HepG2 (cell line): Measurements from ENCODE around the gene AGPAT2. TPM values are rescaled to one million over a fixed set of nuclear protein-coding genes. Genes with fewer than 3 reads are reported as not detected.

Experiments
- CBX1 ChIP-seq: IDR thresholded peaks from one replicate; pipeline ENCODE4 v1.6.1; 2016; ENCODE audit warnings: antibody characterized with exemption, low read depth
- CTCF ChIP-seq: sonication (generic); formaldehyde crosslinking; IDR thresholded peaks from 2 replicates; pipeline ENCODE4 v1.5.0; 2020; ENCODE audit warnings: mild to moderate bottlenecking, missing genetic modification reagents, moderate library complexity
- FOXP4 ChIP-seq: sonication (generic); formaldehyde crosslinking; IDR thresholded peaks from 2 replicates; pipeline ENCODE4 v1.4.0; 2020; ENCODE audit warnings: missing genetic modification reagents
- HES4 ChIP-seq: sonication (generic); formaldehyde crosslinking; IDR thresholded peaks from 2 replicates; pipeline ENCODE4 v1.9.0; 2021; ENCODE audit warnings: mild to moderate bottlenecking, missing genetic modification reagents, borderline replicate concordance
- HMG20A ChIP-seq: IDR thresholded peaks from 2 replicates; pipeline ENCODE4 v1.6.1; 2016; ENCODE audit warnings: borderline replicate concordance
- KDM3A ChIP-seq: IDR thresholded peaks from 2 replicates; pipeline ENCODE4 v1.6.1; 2018; ENCODE audit warnings: low read depth, missing compliant biosample characterization
- MTA1 ChIP-seq: sonication (generic); formaldehyde crosslinking; IDR thresholded peaks from 2 replicates; pipeline ENCODE4 v1.4.0; 2020; ENCODE audit warnings: missing genetic modification reagents, mild to moderate bottlenecking, borderline replicate concordance
- NCOA1 ChIP-seq: sonication (generic); formaldehyde crosslinking; IDR thresholded peaks from 2 replicates; pipeline ENCODE4 v1.9.0; 2021; ENCODE audit warnings: missing genetic modification reagents
- NCOA2 ChIP-seq: sonication (generic); formaldehyde crosslinking; IDR thresholded peaks from 2 replicates; pipeline ENCODE4 v1.8.0; 2022; ENCODE audit warnings: inconsistent platforms
- NFKBIZ ChIP-seq: IDR thresholded peaks from 2 replicates; pipeline ENCODE4 v1.6.1; 2018; ENCODE audit warnings: missing genetic modification reagents, missing compliant biosample characterization
- NR2F1 ChIP-seq, 2 experiments: fragments of 450-650 bp in 1 of 2; formaldehyde crosslinking in 1 of 2; IDR thresholded peaks; 2 replicates each; pipeline versions ENCODE4 v1.5.0 to v1.6.1; 2016 to 2020; ENCODE audit warnings: mild to moderate bottlenecking in 1 of 2, missing compliant biosample characterization in 1 of 2, missing genetic modification reagents in 1 of 2, moderate library complexity in 1 of 2
- RXRB ChIP-seq: IDR thresholded peaks from 2 replicates; pipeline ENCODE4 v1.6.1; 2016; ENCODE audit warnings: borderline replicate concordance, missing genetic modification reagents, missing compliant biosample characterization
- SRSF9 ChIP-seq: fragments of 200-400 bp; formaldehyde crosslinking; IDR thresholded peaks from 2 replicates; pipeline ENCODE4 v1.6.1; 2018; ENCODE audit warnings: borderline replicate concordance, mild to moderate bottlenecking, low read depth, low read length; ENCODE audit not compliant: insufficient read depth, poor library complexity, severe bottlenecking
- TAF15 ChIP-seq: fragments of 200-400 bp; formaldehyde crosslinking; IDR thresholded peaks from one replicate; pipeline ENCODE4 v1.6.1; 2018; ENCODE audit warnings: mild to moderate bottlenecking, low read depth, low read length; ENCODE audit not compliant: poor library complexity, severe bottlenecking
- TOPORS ChIP-seq: sonication (generic); formaldehyde crosslinking; IDR thresholded peaks from 2 replicates; pipeline ENCODE4 v1.8.0; 2023; ENCODE audit warnings: mild to moderate bottlenecking, missing genetic modification reagents
- ZBTB3 ChIP-seq: sonication (generic); formaldehyde crosslinking; IDR thresholded peaks from 2 replicates; pipeline ENCODE4 v1.4.0; 2020; ENCODE audit warnings: low read depth, mild to moderate bottlenecking, moderate library complexity, missing genetic modification reagents, borderline replicate concordance
- ZMYM3 ChIP-seq: sonication (generic); formaldehyde crosslinking; IDR thresholded peaks from 2 replicates; pipeline ENCODE4 v1.5.1; 2020; ENCODE audit warnings: mild to moderate bottlenecking, missing genetic modification reagents
- ZNF235 ChIP-seq: sonication (generic); formaldehyde crosslinking; IDR thresholded peaks from 2 replicates; pipeline ENCODE4 v1.8.1; 2023; ENCODE audit warnings: mild to moderate bottlenecking, missing genetic modification reagents, borderline replicate concordance
- ZNF274 ChIP-seq: sonication (generic); formaldehyde crosslinking; IDR thresholded peaks from 2 replicates; pipeline ENCODE4 v1.5.1; 2020; ENCODE audit warnings: mild to moderate bottlenecking, missing genetic modification reagents
- ZNF691 ChIP-seq: sonication (generic); formaldehyde crosslinking; IDR thresholded peaks from 2 replicates; pipeline ENCODE4 v1.4.0; 2020; ENCODE audit warnings: missing genetic modification reagents, low read depth, mild to moderate bottlenecking, borderline replicate concordance
- ZNF703 ChIP-seq: sonication (generic); formaldehyde crosslinking; IDR thresholded peaks from 2 replicates; pipeline ENCODE4 v1.5.1; 2020; ENCODE audit warnings: missing genetic modification reagents, mild to moderate bottlenecking, moderate library complexity, borderline replicate concordance
- polyA plus RNA-seq, 8 experiments: library from polyadenylated mRNA; depleted of rRNA in 3 of 8; stranded (reverse) in 7 of 8; unstranded in 1 of 8; fragments of >200 nt; fragmentation: Illumina TruSeq in 4 of 8; extraction: Trizol in 4 of 8; gene quantifications; 2 replicates each; pipeline versions ENCODE4 v1.2.1 to v1.2.3, GENCODE V29; 2011 to 2016; ENCODE audit warnings: low read depth in 4 of 8, missing spikeins in 1 of 8, mixed read lengths in 1 of 8; ENCODE audit not compliant: insufficient read depth in 1 of 8
- total RNA-seq, 5 experiments: library from RNA; depleted of rRNA; stranded (reverse); fragments of >200 nt; fragmentation: Illumina TruSeq; extraction: Trizol; gene quantifications; 2 replicates each; pipeline ENCODE4 v1.2.3, GENCODE V29; 2016; ENCODE audit warnings: low read depth in 1 of 5

AGPAT2 gene
- total and polyA plus RNA-seq, 2 of the 13 experiments (the other 11 are each of a cell fraction or from before 2014, with no cell fraction given), result 3.9 to 25.8 TPM

- TF ChIP-seq ZBTB3 (CRISPR knock-in tag) (no peak), NCOA1 (CRISPR knock-in tag) (0 out of 2 replicates have a peak, but pooled peaks have one; percentile 34), TOPORS (CRISPR knock-in tag) (no peak), NR2F1 (CRISPR knock-in tag; IDR thresholded peaks at IDR 0.05) (peak in 1 of 2 experiments; percentile 33; a peak in 1 of 4 replicates), RXRB (CRISPR knock-in tag) (peak; percentile 68), CTCF (CRISPR knock-in tag) (peak; percentile 71), CBX1 (peak; percentile 15), FOXP4 (peak; percentile 62), ZNF235 (CRISPR knock-in tag) (no peak), ZMYM3 (CRISPR knock-in tag) (no peak), SRSF9 (no peak), ZNF691 (CRISPR knock-in tag) (0 out of 2 replicates have a peak, but pooled peaks have one; percentile 77), HMG20A (CRISPR knock-in tag) (peak; percentile 65), ZNF703 (no peak; the same call in 1 of the 2 replicates), NCOA2 (peak; percentile 63), HES4 (CRISPR knock-in tag) (no peak), KDM3A (peak; percentile 40), TAF15 (no peak), NFKBIZ (CRISPR knock-in tag) (no peak), MTA1 (CRISPR knock-in tag) (peak; percentile 86; the same call in 1 of the 2 replicates), ZNF274 (CRISPR knock-in tag) (no peak)
Observed at GRCh38 chr9:136625101-136626065, 61.9 kb downstream of the AGPAT2 start (continued).
